Measurements from ENCODE around the gene STAT5A. TPM values are rescaled to one million over a fixed set of nuclear protein-coding genes. Genes with fewer than 3 reads are reported as not detected.
"Not testable (repeated sequence)": the region's sequence is repeated elsewhere in the genome, so short reads cannot be mapped to it uniquely, and the experiment has no call there.

Gene STAT5A
- total and polyA plus RNA-seq, 4 donors, result 4.3 to 8.5 (median 7.5) TPM

DNA sequence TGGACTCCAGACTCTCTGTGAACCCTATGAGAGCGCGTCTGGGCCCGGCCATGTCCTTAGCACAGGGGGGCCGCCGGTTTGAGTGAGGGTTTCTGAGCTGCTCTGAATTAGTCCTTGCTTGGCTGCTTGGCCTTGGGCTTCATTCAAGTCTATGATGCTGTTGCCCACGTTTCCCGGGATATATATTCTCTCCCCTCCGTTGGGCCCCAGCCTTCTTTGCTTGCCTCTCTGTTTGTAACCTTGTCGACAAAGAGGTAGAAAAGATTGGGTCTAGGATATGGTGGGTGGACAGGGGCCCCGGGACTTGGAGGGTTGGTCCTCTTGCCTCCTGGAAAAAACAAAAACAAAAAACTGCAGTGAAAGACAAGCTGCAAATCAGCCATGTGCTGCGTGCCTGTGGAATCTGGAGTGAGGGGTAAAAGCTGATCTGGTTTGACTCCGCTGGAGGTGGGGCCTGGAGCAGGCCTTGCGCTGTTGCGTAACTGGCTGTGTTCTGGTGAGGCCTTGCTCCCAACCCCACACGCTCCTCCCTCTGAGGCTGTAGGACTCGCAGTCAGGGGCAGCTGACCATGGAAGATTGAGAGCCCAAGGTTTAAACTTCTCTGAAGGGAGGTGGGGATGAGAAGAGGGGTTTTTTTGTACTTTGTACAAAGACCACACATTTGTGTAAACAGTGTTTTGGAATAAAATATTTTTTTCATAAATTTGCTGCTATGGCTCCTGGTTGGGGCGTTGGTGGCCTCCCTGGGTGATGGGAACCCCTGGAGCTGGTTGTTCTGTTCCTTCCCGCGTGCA lies 23.1 kb downstream of the STAT5A start:
- H3K4me3 ChIP-seq (ENCODE audit: low read depth, low read length), result no peak overlapping the region
- WGBS (ENCODE audit: insufficient coverage), result 32% methylated on average over 11 of the region's 19 CpGs
- peaks cover 36% of the 10 kb centered on the region for H3K4me1 ChIP-seq (ENCODE audit: control insufficient read depth, insufficient read depth, low read length)
- H3K36me3 ChIP-seq (ENCODE audit: control insufficient read depth, insufficient read depth, low read length), result peaks cover 41% of the 10 kb centered on the region
- no peaks in the 10 kb centered on the region for H3K27me3 ChIP-seq (ENCODE audit: control insufficient read depth, insufficient read depth, low read length)
- H3K9me3 ChIP-seq (ENCODE audit: control insufficient read depth, insufficient read depth, low read length), result no peaks in the 10 kb centered on the region
- peak overlapping the region; percentile 77 for H3K27ac ChIP-seq (ENCODE audit: low read depth, low read length)
- DNase-seq (ENCODE audit: low read depth in 4 of 6, low spot score in 6 of 6), result peak in 3 of 6 donors; percentile 20 to 64 (median 59)

DNA sequence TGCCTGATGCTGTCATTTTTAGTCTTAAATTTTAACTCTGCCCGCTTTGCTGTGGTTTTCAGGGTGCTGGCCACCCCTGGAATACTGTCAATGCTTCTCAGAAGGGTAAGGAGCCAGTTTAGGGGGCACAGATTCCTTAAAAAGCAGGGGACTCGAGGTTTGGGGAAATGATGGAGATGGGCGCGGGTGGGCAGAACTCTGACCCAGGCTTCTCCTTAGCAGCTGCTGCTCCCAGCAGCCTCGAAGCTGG lies 23.7 kb downstream of the STAT5A start:
- Histone ChIP-seq H3K27ac (ENCODE audit: low read depth, low read length) (peak overlapping the region; percentile 77), H3K36me3 (ENCODE audit: control insufficient read depth, insufficient read depth, low read length) (peaks cover 45% of the 10 kb centered on the region), H3K4me1 (ENCODE audit: control insufficient read depth, insufficient read depth, low read length) (peaks cover 36% of the 10 kb centered on the region), H3K27me3 (ENCODE audit: control insufficient read depth, insufficient read depth, low read length) (no peaks in the 10 kb centered on the region), H3K9me3 (ENCODE audit: control insufficient read depth, insufficient read depth, low read length) (no peaks in the 10 kb centered on the region), H3K4me3 (ENCODE audit: low read depth, low read length) (peak overlapping the region; percentile 16)
- 12% methylated on average over 5 of the region's 5 CpGs for WGBS (ENCODE audit: insufficient coverage)
- DNase-seq (ENCODE audit: low read depth in 4 of 6, low spot score in 6 of 6), result no peak

DNA sequence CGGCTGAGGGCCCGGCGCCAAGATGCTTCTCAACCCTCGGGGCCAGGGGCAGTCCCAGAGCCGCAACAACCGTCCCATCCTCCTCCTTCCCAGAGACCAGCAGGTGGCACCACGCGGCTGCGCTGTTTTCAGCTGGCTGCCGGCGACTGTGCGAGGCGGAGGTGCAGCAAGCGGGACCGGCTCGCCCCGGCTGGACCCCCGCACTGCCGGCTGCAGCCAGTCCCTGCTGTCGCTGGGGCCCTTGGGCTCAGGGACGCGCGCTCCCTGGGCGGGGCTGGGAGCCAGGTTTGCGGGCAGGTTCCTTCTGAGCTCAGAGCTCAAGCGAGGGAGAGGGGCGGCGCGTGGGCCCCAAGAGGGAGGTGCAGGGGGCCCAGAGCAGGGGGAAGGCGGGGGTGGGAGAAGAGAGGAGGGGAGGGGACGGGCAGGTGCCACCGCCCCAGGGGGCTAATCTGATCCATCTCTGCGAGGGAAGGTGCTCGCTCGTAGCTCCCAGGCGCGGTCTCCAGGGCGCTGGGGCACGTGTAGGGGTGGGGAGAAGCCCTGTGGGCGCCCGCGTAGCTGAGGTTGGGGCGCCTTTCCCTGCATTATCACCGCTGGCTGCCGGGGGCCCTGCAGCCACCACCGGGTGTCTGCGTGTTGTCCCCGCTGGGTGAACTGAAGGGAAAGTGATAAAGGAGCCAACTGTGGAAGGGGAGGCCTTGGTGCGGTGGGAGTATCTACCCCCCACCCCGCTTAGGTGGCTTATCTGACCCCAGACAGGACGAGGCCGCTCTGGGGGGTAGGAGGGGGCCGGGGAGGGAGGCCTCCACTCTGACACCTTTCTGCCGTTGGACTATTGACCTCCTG lies 24.2 kb downstream of the STAT5A start:
- H3K4me3 ChIP-seq (ENCODE audit: low read depth, low read length), result peak overlapping the region; percentile 16
- H3K36me3 ChIP-seq (ENCODE audit: control insufficient read depth, insufficient read depth, low read length), result peaks cover 46% of the 10 kb centered on the region
- 9% methylated on average over 47 of the region's 54 CpGs for WGBS (ENCODE audit: insufficient coverage)
- peaks cover 36% of the 10 kb centered on the region for H3K4me1 ChIP-seq (ENCODE audit: control insufficient read depth, insufficient read depth, low read length)
- no peaks in the 10 kb centered on the region for H3K9me3 ChIP-seq (ENCODE audit: control insufficient read depth, insufficient read depth, low read length)
- peak overlapping the region; percentile 77 for H3K27ac ChIP-seq (ENCODE audit: low read depth, low read length)
- no peaks in the 10 kb centered on the region for H3K27me3 ChIP-seq (ENCODE audit: control insufficient read depth, insufficient read depth, low read length)
- DNase-seq (ENCODE audit: low read depth in 4 of 6, low spot score in 6 of 6), result peak in 5 of 6 donors; percentile 60 to 93 (median 68)

DNA sequence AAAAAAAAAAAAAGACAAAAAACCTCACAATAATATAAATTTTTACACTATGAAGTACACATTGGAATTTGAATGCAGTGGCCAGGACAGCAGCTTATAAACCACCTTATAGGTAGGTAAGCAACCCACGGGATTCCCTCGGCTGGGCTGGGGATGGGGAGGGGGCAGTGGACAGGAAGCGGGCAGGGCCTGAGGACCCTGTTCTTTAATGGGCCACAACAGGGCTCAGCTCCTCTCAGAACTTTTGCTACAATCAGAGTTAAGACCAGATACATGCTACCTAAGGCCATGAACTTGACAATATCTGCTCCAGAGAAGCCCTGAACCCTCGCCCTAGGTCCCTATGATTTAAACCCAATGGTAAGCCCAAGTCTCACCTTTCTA lies 25.1 kb downstream of the STAT5A start:
- no peak for DNase-seq (ENCODE audit: low read depth in 4 of 6, low spot score in 6 of 6)
- no peak overlapping the region for H3K4me3 ChIP-seq (ENCODE audit: low read depth, low read length)
- no peaks in the 10 kb centered on the region for H3K27me3 ChIP-seq (ENCODE audit: control insufficient read depth, insufficient read depth, low read length)
- H3K4me1 ChIP-seq (ENCODE audit: control insufficient read depth, insufficient read depth, low read length), result peaks cover 36% of the 10 kb centered on the region
- H3K27ac ChIP-seq (ENCODE audit: low read depth, low read length), result no peak overlapping the region
- H3K9me3 ChIP-seq (ENCODE audit: control insufficient read depth, insufficient read depth, low read length), result no peaks in the 10 kb centered on the region
- H3K36me3 ChIP-seq (ENCODE audit: control insufficient read depth, insufficient read depth, low read length), result peaks cover 49% of the 10 kb centered on the region
- WGBS (ENCODE audit: insufficient coverage), result 100% methylated on average over 1 of the region's 4 CpGs

DNA sequence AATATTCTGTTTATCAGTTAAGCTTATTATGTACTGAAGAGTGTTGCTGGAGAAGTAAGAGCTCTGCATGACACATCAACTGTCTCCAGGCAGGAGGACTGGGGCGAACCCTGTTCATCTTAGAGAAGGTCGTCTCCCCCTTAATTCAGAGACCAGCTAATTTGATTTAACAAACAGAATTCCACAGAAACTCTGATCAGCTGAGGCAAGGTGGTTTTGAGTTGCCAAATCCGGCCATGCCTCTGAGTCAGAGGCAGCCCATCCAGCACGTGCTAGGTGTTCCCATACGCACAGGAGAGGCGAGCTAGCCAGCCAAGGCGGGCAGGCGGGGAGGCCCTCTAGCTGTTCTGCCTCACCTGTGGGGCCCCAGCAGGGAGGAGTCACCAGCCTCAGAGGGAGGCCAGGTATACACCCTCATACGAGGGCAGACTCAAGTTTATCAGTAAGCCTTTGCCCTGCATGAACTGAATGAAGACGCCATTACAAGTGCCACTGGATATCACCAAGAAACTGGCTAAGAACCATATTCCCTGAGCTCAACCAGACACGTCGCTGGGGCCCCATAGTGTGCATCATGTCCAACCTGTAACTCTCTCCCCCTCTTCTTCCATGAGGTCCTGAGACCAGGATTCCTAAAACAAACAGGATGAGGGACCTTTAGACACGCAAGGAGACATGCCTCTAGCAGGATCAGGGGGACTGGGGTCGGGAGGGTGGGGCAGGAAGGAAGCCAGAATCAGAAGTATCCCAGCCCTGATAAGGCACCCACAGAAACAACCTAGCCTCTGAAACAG lies 25.7 kb downstream of the STAT5A start:
- H3K27me3 ChIP-seq (ENCODE audit: control insufficient read depth, insufficient read depth, low read length), result no peaks in the 10 kb centered on the region
- H3K4me1 ChIP-seq (ENCODE audit: control insufficient read depth, insufficient read depth, low read length), result peaks cover 36% of the 10 kb centered on the region
- H3K9me3 ChIP-seq (ENCODE audit: control insufficient read depth, insufficient read depth, low read length), result no peaks in the 10 kb centered on the region
- DNase-seq (ENCODE audit: low read depth in 4 of 6, low spot score in 6 of 6), result no peak
- no peak overlapping the region for H3K27ac ChIP-seq (ENCODE audit: low read depth, low read length)
- peaks cover 51% of the 10 kb centered on the region for H3K36me3 ChIP-seq (ENCODE audit: control insufficient read depth, insufficient read depth, low read length)
- 87% methylated on average over 10 of the region's 14 CpGs for WGBS (ENCODE audit: insufficient coverage)
- no peak overlapping the region for H3K4me3 ChIP-seq (ENCODE audit: low read depth, low read length)

DNA sequence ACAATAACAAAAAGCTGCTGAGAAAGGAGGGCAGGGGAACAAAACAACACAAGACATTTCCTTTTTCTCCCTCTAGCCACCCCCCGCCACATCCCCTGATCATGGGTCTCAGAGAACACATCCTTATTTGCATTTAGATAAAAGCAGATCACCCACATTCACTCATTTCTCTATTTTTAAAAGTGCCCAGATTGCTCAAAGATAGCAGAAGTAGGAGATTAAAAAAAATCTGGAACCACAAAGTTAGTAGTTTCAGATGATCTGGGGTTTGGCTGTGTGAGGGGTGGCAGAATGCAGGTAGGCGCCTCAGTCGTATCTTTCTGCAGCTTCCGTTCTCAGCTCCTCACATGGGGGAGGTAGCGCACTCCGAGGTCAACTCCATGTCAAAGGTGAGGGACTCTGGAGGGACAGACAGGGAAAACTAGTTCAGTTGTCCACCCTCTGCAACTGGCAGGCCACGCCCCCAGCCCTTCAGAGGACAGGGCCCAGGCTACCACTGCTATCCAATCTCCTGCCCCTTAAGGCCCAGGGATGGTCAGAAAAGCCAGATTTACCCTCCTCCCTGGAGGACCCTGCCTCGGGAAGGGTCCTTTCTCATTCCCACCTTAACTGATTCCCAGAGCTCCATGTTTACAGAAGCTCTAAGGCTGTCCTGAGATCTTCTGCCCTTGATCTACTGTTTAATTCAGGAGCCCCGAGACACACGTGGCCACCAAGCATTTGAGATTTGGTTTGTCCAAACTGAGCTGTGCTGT lies 27.3 kb downstream of the STAT5A start:
- Histone ChIP-seq H3K9me3 (ENCODE audit: control insufficient read depth, insufficient read depth, low read length) (no peaks in the 10 kb centered on the region), H3K36me3 (ENCODE audit: control insufficient read depth, insufficient read depth, low read length) (peaks cover 61% of the 10 kb centered on the region), H3K27ac (ENCODE audit: low read depth, low read length) (no peak overlapping the region), H3K4me1 (ENCODE audit: control insufficient read depth, insufficient read depth, low read length) (peaks cover 24% of the 10 kb centered on the region), H3K27me3 (ENCODE audit: control insufficient read depth, insufficient read depth, low read length) (no peaks in the 10 kb centered on the region), H3K4me3 (ENCODE audit: low read depth, low read length) (no peak overlapping the region)
- no peak for DNase-seq (ENCODE audit: low read depth in 4 of 6, low spot score in 6 of 6)
- 85% methylated on average over 8 of the region's 10 CpGs for WGBS (ENCODE audit: insufficient coverage)

DNA sequence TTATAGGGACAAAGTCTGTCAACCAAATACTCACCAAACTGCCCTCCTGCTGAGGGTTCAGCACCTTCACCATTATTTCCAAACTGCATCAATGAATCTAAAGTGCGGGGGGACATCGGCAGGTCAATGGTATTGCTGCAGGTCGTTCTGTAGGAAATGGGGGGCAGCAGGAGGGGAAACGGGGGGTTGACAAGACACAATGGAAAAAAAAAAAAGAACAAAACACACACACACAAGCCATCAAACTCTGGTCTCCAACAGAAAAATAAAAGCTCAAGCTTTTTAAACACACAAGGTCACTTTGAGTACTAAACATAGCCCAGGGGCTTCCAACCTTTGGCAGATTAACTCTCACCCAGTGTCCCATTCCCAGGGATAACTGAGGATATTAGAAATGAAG lies 28.5 kb downstream of the STAT5A start:
- H3K27me3 ChIP-seq (ENCODE audit: control insufficient read depth, insufficient read depth, low read length), result no peaks in the 10 kb centered on the region
- H3K36me3 ChIP-seq (ENCODE audit: control insufficient read depth, insufficient read depth, low read length), result peaks cover 66% of the 10 kb centered on the region
- WGBS (ENCODE audit: insufficient coverage), result no CpG with 5 or more reads among the region's 4 CpGs

DNA sequence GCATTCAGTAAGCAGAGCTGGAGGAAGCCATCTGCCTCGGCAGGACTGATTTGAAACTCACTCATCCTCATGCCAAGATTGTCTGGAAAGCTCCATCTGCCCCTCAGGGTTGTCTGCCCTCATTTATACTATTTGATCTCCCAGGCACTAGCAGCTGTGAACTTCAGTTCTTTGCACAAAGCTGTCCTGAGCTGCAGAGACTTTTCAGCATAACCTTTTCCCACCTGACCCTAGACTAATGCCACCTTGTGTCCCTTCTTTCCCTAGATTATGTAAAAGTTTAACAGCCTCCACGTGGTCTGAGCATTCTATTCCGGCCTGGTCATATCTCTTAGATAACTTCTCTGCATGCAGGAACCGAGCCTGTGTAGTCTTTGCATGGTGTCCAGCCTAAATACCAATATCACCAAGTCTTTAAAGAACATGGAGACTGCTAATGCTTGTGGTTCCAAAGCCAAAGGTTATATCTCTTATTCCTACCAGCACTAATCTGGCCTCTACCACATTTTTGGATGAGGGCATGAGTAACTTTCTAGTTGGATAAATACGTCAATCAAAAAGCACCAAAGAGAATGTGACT lies 29.1 kb downstream of the STAT5A start:
- Histone ChIP-seq H3K27me3 (ENCODE audit: control insufficient read depth, insufficient read depth, low read length) (no peaks in the 10 kb centered on the region), H3K27ac (ENCODE audit: low read depth, low read length) (no peak overlapping the region), H3K4me3 (ENCODE audit: low read depth, low read length) (no peak overlapping the region), H3K4me1 (ENCODE audit: control insufficient read depth, insufficient read depth, low read length) (peaks cover 6% of the 10 kb centered on the region), H3K36me3 (ENCODE audit: control insufficient read depth, insufficient read depth, low read length) (peaks cover 70% of the 10 kb centered on the region), H3K9me3 (ENCODE audit: control insufficient read depth, insufficient read depth, low read length) (no peaks in the 10 kb centered on the region)
- peak in 1 of 6 donors; percentile 77 for DNase-seq (ENCODE audit: low read depth in 4 of 6, low spot score in 6 of 6)
- WGBS (ENCODE audit: insufficient coverage), result 73% methylated on average over 5 of the region's 5 CpGs

More for the DNA sequence above, 28.5 kb downstream of the STAT5A start:
- Histone ChIP-seq H3K27ac (ENCODE audit: low read depth, low read length) (no peak overlapping the region), H3K4me3 (ENCODE audit: low read depth, low read length) (no peak overlapping the region), H3K9me3 (ENCODE audit: control insufficient read depth, insufficient read depth, low read length) (no peaks in the 10 kb centered on the region), H3K4me1 (ENCODE audit: control insufficient read depth, insufficient read depth, low read length) (peaks cover 12% of the 10 kb centered on the region)
- no peak for DNase-seq (ENCODE audit: low read depth in 4 of 6, low spot score in 6 of 6)

DNA sequence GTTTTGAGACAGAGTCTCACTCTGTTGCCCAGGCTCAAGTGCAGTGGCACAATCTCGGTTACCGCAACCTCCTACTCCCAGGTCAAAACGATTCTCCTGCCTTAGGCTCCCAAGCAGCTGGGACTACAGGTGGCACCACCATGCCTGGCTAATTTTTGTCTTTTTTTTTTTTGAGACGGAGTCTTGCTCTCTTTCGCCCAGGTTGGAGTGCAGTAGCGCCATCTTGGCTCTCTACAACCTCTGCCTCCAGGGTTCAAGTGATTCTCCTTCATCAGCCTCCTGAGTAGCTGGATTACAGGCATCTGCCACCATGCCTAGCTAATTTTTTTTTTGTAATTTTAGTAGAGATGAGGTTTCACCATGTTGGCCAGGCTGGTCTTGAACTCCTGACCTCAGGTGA lies 29.7 kb downstream of the STAT5A start:
- not testable (repeated sequence) for H3K27ac ChIP-seq (ENCODE audit: low read depth, low read length); H3K9me3 ChIP-seq (ENCODE audit: control insufficient read depth, insufficient read depth, low read length); H3K4me1 ChIP-seq (ENCODE audit: control insufficient read depth, insufficient read depth, low read length); DNase-seq (ENCODE audit: low read depth in 4 of 6, low spot score in 6 of 6); H3K27me3 ChIP-seq (ENCODE audit: control insufficient read depth, insufficient read depth, low read length); H3K4me3 ChIP-seq (ENCODE audit: low read depth, low read length)
- WGBS (ENCODE audit: insufficient coverage), result 92% methylated on average over 4 of the region's 6 CpGs
- peaks cover 70% of the 10 kb centered on the region for H3K36me3 ChIP-seq (ENCODE audit: control insufficient read depth, insufficient read depth, low read length)

Measured in spinal cord (tissue), 10 donors.